ENCODE results near the gene MAP1B. TPM values are rescaled to one million over a fixed set of nuclear protein-coding genes. Genes with fewer than 3 reads are reported as not detected.

MAP1B gene
- total and polyA plus RNA-seq, 2 experiments from 2014 or later: 82.4 to 115 TPM

DNA sequence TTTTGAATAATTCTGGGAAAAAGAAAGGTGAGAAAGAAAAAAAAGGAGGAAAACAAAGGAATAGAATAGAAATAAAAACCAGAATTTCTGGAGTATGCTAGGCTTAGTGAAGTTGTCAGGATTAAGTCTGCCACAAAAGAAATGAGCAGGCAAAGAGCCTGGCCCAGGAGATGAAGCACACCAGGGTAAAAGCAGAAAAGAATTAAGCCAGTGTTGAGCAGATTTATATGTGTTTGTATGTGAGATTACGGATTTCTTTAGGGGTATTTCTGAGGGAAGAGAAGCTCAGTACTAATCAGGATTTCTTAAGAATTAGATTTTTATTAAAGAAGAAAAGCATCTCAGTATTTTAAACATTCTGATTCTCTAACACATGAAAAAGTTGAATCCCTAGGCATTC is 138.3 kb downstream of the MAP1B start:
- no peaks in the 10 kb centered on the region for H4K20me1 ChIP-seq (ENCODE audit: insufficient read depth, poor library complexity, severe bottlenecking)
- no peak overlapping the region for H2AFZ ChIP-seq
- TF ChIP-seq EZH2 (IDR thresholded peaks at IDR 0.05; ENCODE audit: borderline replicate concordance): no peak
- TF ChIP-seq EZH2phosphoT487 (IDR thresholded peaks at IDR 0.05; ENCODE audit: low read depth, severe bottlenecking, unreplicated experiment): no peak
- TF ChIP-seq, protein P1, sequence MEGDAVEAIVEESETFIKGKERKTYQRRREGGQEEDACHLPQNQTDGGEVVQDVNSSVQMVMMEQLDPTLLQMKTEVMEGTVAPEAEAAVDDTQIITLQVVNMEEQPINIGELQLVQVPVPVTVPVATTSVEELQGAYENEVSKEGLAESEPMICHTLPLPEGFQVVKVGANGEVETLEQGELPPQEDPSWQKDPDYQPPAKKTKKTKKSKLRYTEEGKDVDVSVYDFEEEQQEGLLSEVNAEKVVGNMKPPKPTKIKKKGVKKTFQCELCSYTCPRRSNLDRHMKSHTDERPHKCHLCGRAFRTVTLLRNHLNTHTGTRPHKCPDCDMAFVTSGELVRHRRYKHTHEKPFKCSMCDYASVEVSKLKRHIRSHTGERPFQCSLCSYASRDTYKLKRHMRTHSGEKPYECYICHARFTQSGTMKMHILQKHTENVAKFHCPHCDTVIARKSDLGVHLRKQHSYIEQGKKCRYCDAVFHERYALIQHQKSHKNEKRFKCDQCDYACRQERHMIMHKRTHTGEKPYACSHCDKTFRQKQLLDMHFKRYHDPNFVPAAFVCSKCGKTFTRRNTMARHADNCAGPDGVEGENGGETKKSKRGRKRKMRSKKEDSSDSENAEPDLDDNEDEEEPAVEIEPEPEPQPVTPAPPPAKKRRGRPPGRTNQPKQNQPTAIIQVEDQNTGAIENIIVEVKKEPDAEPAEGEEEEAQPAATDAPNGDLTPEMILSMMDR (IDR thresholded peaks at IDR 0.05; ENCODE audit: poor library complexity): no peak
- H3K27ac ChIP-seq: peak overlapping the region; percentile 38
- no peak overlapping the region for H3K4me2 ChIP-seq
- no peak for DNase-seq (ENCODE audit: low spot score)
- H3K36me3 ChIP-seq (replicated peaks; ENCODE audit: insufficient read depth, low read depth): no peaks in the 10 kb centered on the region
- H3K9me2 ChIP-seq (replicated peaks; ENCODE audit: insufficient read depth): no peaks in the 10 kb centered on the region
- H3K4me1 ChIP-seq (ENCODE audit: insufficient read depth): peaks cover 24% of the 10 kb centered on the region
- no peaks in the 10 kb centered on the region for H3K79me2 ChIP-seq
- H3K27me3 ChIP-seq: no peaks in the 10 kb centered on the region
- H3K4me3 ChIP-seq: no peak overlapping the region
- no peaks in the 10 kb centered on the region for H3K9me3 ChIP-seq (ENCODE audit: low read depth)
- WGBS (ENCODE audit: low lambda C conversion rate, missing lambda C conversion rate): 86% methylated on average over 1 of the region's 1 CpG

DNA sequence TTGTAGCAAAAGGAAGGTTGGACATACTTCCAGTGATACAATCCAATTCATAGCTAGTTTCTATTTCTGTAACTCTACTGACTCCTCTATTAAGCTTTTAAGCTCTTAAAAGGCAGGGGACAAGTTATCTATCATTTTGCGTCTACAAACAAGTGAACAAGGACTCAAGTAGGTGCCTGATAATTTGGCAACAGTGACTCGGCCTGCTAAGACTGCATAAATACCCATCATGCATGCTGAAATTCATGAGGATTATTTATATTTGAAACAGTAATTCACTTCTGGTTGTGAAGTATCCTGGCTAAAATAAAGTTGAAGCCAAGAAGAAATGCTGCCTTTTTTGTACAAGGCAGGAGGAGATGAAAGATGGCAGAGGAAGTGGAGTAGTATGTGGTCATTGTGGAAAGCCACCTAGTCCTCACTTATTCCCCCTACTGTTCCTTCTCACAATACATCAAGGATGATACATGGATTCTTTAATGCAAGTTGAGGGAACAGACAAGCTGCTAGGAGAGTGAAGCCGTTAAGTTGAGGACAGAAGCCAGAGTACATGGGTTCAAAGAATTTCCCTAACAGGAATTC is 138.8 kb downstream of the MAP1B start:
- H2AFZ ChIP-seq: no peak overlapping the region
- H3K4me2 ChIP-seq: peak overlapping the region; percentile 13
- no peaks in the 10 kb centered on the region for H3K9me3 ChIP-seq (ENCODE audit: low read depth)
- no peaks in the 10 kb centered on the region for H4K20me1 ChIP-seq (ENCODE audit: insufficient read depth, poor library complexity, severe bottlenecking)
- H3K36me3 ChIP-seq (replicated peaks; ENCODE audit: insufficient read depth, low read depth): no peaks in the 10 kb centered on the region
- 60% methylated on average over 3 of the region's 3 CpGs for WGBS (ENCODE audit: low lambda C conversion rate, missing lambda C conversion rate)
- H3K79me2 ChIP-seq: no peaks in the 10 kb centered on the region
- TF ChIP-seq, protein P1 (IDR thresholded peaks at IDR 0.05; ENCODE audit: poor library complexity): no peak
- TF ChIP-seq EZH2 (IDR thresholded peaks at IDR 0.05; ENCODE audit: borderline replicate concordance) (no peak), EZH2phosphoT487 (IDR thresholded peaks at IDR 0.05; ENCODE audit: low read depth, severe bottlenecking, unreplicated experiment) (no peak)
- no peaks in the 10 kb centered on the region for H3K9me2 ChIP-seq (replicated peaks; ENCODE audit: insufficient read depth)
- H3K27ac ChIP-seq: peak overlapping the region; percentile 38
- DNase-seq (ENCODE audit: low spot score): no peak
- peaks cover 24% of the 10 kb centered on the region for H3K4me1 ChIP-seq (ENCODE audit: insufficient read depth)
- no peaks in the 10 kb centered on the region for H3K27me3 ChIP-seq
- H3K4me3 ChIP-seq: no peak overlapping the region

DNA sequence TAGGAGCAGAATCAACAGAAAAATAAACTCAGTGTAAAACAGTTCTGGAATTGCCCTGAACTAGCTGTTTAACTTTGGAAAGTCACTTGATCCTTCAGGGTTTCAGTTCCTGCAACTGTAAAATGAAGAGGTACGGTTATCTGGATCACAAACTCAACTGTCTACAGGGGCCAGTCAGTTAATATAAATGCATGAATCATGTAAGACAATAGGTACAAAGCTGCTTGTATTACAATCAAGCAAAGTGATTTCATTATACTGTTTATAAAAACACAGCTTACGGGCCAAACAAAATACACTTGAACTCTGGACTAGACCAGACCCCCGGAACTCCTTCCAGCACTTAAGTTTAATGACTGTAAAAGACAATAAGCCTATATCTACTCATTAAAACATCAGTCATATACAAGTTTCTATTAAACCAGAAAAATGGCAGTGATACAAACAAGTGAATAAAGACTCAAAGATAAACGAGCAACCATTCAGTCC is 139.7 kb downstream of the MAP1B start:
- H3K36me3 ChIP-seq (replicated peaks; ENCODE audit: insufficient read depth, low read depth): no peaks in the 10 kb centered on the region
- no peaks in the 10 kb centered on the region for H3K79me2 ChIP-seq
- peak overlapping the region; percentile 13 for H3K4me2 ChIP-seq
- TF ChIP-seq, protein P1 (IDR thresholded peaks at IDR 0.05; ENCODE audit: poor library complexity): no peak
- TF ChIP-seq EZH2phosphoT487 (IDR thresholded peaks at IDR 0.05; ENCODE audit: low read depth, severe bottlenecking, unreplicated experiment): no peak
- TF ChIP-seq EZH2 (IDR thresholded peaks at IDR 0.05; ENCODE audit: borderline replicate concordance): no peak
- peak overlapping the region; percentile 38 for H3K27ac ChIP-seq
- H3K4me3 ChIP-seq: no peak overlapping the region
- DNase-seq (ENCODE audit: low spot score): no peak
- H4K20me1 ChIP-seq (ENCODE audit: insufficient read depth, poor library complexity, severe bottlenecking): no peaks in the 10 kb centered on the region
- WGBS (ENCODE audit: low lambda C conversion rate, missing lambda C conversion rate): 51% methylated on average over 4 of the region's 4 CpGs
- peaks cover 24% of the 10 kb centered on the region for H3K4me1 ChIP-seq (ENCODE audit: insufficient read depth)
- H3K9me2 ChIP-seq (replicated peaks; ENCODE audit: insufficient read depth): no peaks in the 10 kb centered on the region
- H3K27me3 ChIP-seq: no peaks in the 10 kb centered on the region
- H2AFZ ChIP-seq: no peak overlapping the region
- no peaks in the 10 kb centered on the region for H3K9me3 ChIP-seq (ENCODE audit: low read depth)

Data from hepatocyte (in vitro differentiated cells).